SU-DHL-6 (cell line): ENCODE measurements around the gene ZFYVE9.

Source experiments
- H2AFZ ChIP-seq: fragments of 200-600 bp; sonication (generic); 2 replicates; pipeline ENCODE4 v1.6.1; 2014; ENCODE audit warnings: low read depth, mild to moderate bottlenecking, moderate library complexity, mixed read lengths, antibody characterized with exemption, low read length; ENCODE audit not compliant: severe bottlenecking
- H3F3A ChIP-seq: fragments of 200-600 bp; shearing (Covaris generic); 2 replicates; pipeline ENCODE4 v1.6.0; 2016; ENCODE audit warnings: antibody characterized with exemption, mild to moderate bottlenecking; ENCODE audit not compliant: insufficient read depth
- H3K27ac ChIP-seq: fragments of 200-600 bp; sonication (generic); 2 replicates; pipeline ENCODE4 v1.5.1; 2016; ENCODE audit warnings: low read depth, mild to moderate bottlenecking, low read length, moderate library complexity, mixed read lengths
- H3K27me3 ChIP-seq: fragments of 200-600 bp; sonication (generic), shearing (Covaris generic); 2 replicates; pipeline ENCODE4 v1.6.0; 2014; ENCODE audit warnings: mild to moderate bottlenecking, low read length
- H3K36me3 ChIP-seq: fragments of 200-600 bp; sonication (generic); 2 replicates; pipeline ENCODE4 v1.6.1; 2014; ENCODE audit warnings: mild to moderate bottlenecking, low read length, mixed read lengths
- H3K4me2 ChIP-seq: fragments of 300-600, 200-600 bp; shearing (Covaris generic), sonication (generic); 2 replicates; pipeline ENCODE4 v1.6.0; 2014; ENCODE audit warnings: low read length, low read depth, mild to moderate bottlenecking; ENCODE audit not compliant: poor library complexity, severe bottlenecking
- H3K4me3 ChIP-seq: fragments of 200-600 bp; sonication (generic); 2 replicates; pipeline ENCODE4 v1.5.1; 2014; ENCODE audit warnings: antibody characterized with exemption, low read length, mild to moderate bottlenecking, mixed read lengths; ENCODE audit not compliant: insufficient read depth, poor library complexity, severe bottlenecking
- H3K79me2 ChIP-seq: fragments of 200-600 bp; sonication (generic); 2 replicates; pipeline ENCODE4 v1.6.1; 2014; ENCODE audit warnings: mild to moderate bottlenecking, low read length, moderate library complexity; ENCODE audit not compliant: insufficient read depth
- H3K9ac ChIP-seq: fragments of 200-600 bp; sonication (generic); 2 replicates; pipeline ENCODE4 v1.7.0; 2014; ENCODE audit warnings: mild to moderate bottlenecking, low read length
- H3K9me2 ChIP-seq: fragments of 200-600 bp; sonication (generic); replicated peaks from 2 replicates; pipeline ENCODE4 v1.6.1; 2014; ENCODE audit warnings: low read length; ENCODE audit not compliant: insufficient read depth
- H3K9me3 ChIP-seq: fragments of 200-600 bp; sonication (generic); 2 replicates; pipeline ENCODE4 v1.6.1; 2014; ENCODE audit warnings: low read length, mixed read lengths; ENCODE audit not compliant: insufficient read depth
- H4K20me1 ChIP-seq: fragments of 200-600 bp; sonication (generic); 2 replicates; pipeline ENCODE4 v1.6.1; 2014; ENCODE audit warnings: low read depth, mild to moderate bottlenecking, antibody characterized with exemption, low read length, moderate library complexity, mixed read lengths
- CTCF ChIP-seq: fragments of 200-600 bp; sonication (generic); IDR thresholded peaks from one replicate; pipeline ENCODE4 v1.5.1; 2017; ENCODE audit warnings: antibody characterized with exemption, mild to moderate bottlenecking, low read length, moderate library complexity; ENCODE audit not compliant: insufficient read depth, poor library complexity, severe bottlenecking
- EZH2phosphoT487 ChIP-seq: fragments of 200-600 bp; sonication (generic), shearing (Covaris generic); conservative IDR thresholded peaks from 2 replicates; pipeline ENCODE4 v1.6.1; 2018; ENCODE audit warnings: mild to moderate bottlenecking, antibody characterized with exemption, low read length, moderate library complexity, mixed read lengths

ZFYVE9 gene

GRCh38 chr1:52233463-52233862, 91.6 kb downstream of the ZFYVE9 start:
- H3K36me3 ChIP-seq = no peaks in the 10 kb centered on the region
- TF ChIP-seq EZH2phosphoT487 (no peak), CTCF (no peak)
- H4K20me1 ChIP-seq = no peaks in the 10 kb centered on the region
- no peaks in the 10 kb centered on the region for H3K79me2 ChIP-seq
- H2AFZ ChIP-seq = no peak overlapping the region
- H3K4me2 ChIP-seq = no peak overlapping the region
- H3K4me3 ChIP-seq = no peak overlapping the region
- H3K27ac ChIP-seq = no peak overlapping the region
- H3F3A ChIP-seq = no peaks in the 10 kb centered on the region
- H3K27me3 ChIP-seq = no peaks in the 10 kb centered on the region
- no peaks in the 10 kb centered on the region for H3K9me2 ChIP-seq
- H3K9me3 ChIP-seq = no peaks in the 10 kb centered on the region
- H3K9ac ChIP-seq = no peak overlapping the region

GRCh38 chr1:52234014-52234413, 92.1 kb downstream of the ZFYVE9 start:
- Histone ChIP-seq H3F3A (no peaks in the 10 kb centered on the region), H4K20me1 (no peaks in the 10 kb centered on the region), H3K9ac (no peak overlapping the region), H3K4me3 (no peak overlapping the region), H3K36me3 (no peaks in the 10 kb centered on the region), H3K27ac (no peak overlapping the region), H2AFZ (no peak overlapping the region), H3K9me2 (no peaks in the 10 kb centered on the region), H3K9me3 (no peaks in the 10 kb centered on the region), H3K27me3 (no peaks in the 10 kb centered on the region), H3K79me2 (no peaks in the 10 kb centered on the region), H3K4me2 (no peak overlapping the region)
- TF ChIP-seq CTCF (no peak), EZH2phosphoT487 (no peak)

GRCh38 chr1:52234708-52235107, 92.8 kb downstream of the ZFYVE9 start:
- H3K4me3 ChIP-seq = no peak overlapping the region
- H3K27me3 ChIP-seq = no peaks in the 10 kb centered on the region
- no peaks in the 10 kb centered on the region for H3F3A ChIP-seq
- H3K4me2 ChIP-seq = no peak overlapping the region
- no peaks in the 10 kb centered on the region for H3K9me2 ChIP-seq
- no peaks in the 10 kb centered on the region for H3K79me2 ChIP-seq
- H4K20me1 ChIP-seq = no peaks in the 10 kb centered on the region
- TF ChIP-seq EZH2phosphoT487 (no peak), CTCF (no peak)
- no peaks in the 10 kb centered on the region for H3K36me3 ChIP-seq
- no peak overlapping the region for H3K27ac ChIP-seq
- H3K9ac ChIP-seq = no peak overlapping the region
- H3K9me3 ChIP-seq = no peaks in the 10 kb centered on the region
- H2AFZ ChIP-seq = no peak overlapping the region
